OCI-LY1 (cell line): ENCODE results near the gene SLC35F3.

Experiments used
- CTCF ChIP-seq: fragments of 200-600 bp; sonication (generic), shearing (Covaris generic); IDR thresholded peaks from 2 replicates; pipeline ENCODE4 v1.5.1; 2017; ENCODE audit warnings: mild to moderate bottlenecking, antibody characterized with exemption, low read length, moderate library complexity, mixed read lengths
- EZH2 ChIP-seq: fragments of 200-600 bp; sonication (generic), shearing (Covaris generic); IDR thresholded peaks from 2 replicates; pipeline ENCODE4 v1.8.0; 2017; ENCODE audit warnings: borderline replicate concordance, mixed run types, mild to moderate bottlenecking, antibody characterized with exemption, low read length, moderate library complexity, mixed read lengths

- no peak for TF ChIP-seq CTCF
- no peak for TF ChIP-seq EZH2
These were observed 34.0 kb downstream of the SLC35F3 start for GRCh38 chr1:233938476-233938875.
